Activated CD8-positive, alpha-beta memory T cell treated with anti-CD3 and anti-CD28 coated beads for 36 hours (primary cell): ENCODE results near the gene ANKRD40CL. TPM values are rescaled to one million over a fixed set of nuclear protein-coding genes. Genes with fewer than 3 reads are reported as not detected.
"Not testable (repeated sequence)": the region's sequence is repeated elsewhere in the genome, so short reads cannot be mapped to it uniquely, and the experiment has no call there.

Source experiments
- CTCF ChIA-PET: fragments of 350-600 bp; sonication (Branson Sonifier 250); formaldehyde crosslinking; loops from one replicate; lab custom pipeline; 2021; ENCODE audit warnings: antibody characterized with exemption; lab: Charles Lee
- POLR2A ChIA-PET: fragments of 350-600 bp; sonication (Branson Sonifier 250); formaldehyde crosslinking; loops from one replicate; lab custom pipeline; 2021; ENCODE audit warnings: antibody characterized with exemption; lab: Charles Lee
- total RNA-seq, 2 experiments: library from RNA; stranded (reverse); gene quantifications; one replicate each; pipeline ENCODE4 v1.2.3, GENCODE V29; 2021

ANKRD40CL gene
- total RNA-seq, 2 experiments from 2014 or later = not detected

GRCh38 chr17:50728881-50729765 is 38.2 kb downstream of the ANKRD40CL start:
- CTCF ChIA-PET = interaction anchor here (0.5 kb wide), 1 partner anchor 122 kb away, joined by 3 read pairs; no protein-coding TSS in a partner anchor
- POLR2A ChIA-PET = interaction anchor here (1.3 kb wide), 1 partner anchor 10 kb away, joined by 5 read pairs; the partner anchor contains the start of gene LUC7L3

DNA sequence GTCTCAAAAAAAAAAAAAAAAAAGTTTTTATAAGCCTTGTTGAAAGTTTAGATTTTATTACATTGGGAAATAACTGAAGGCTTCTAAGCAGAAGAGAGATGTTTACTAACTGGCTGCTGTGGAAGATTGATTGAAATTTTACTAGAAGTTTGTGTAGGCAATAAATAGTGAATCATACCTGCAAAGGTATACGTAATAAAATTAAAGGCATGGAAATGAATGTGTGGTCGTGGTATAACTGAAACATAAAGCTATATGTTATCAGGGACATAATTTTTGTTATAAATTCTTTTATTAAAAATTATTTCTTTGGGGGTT is 39.2 kb downstream of the ANKRD40CL start:
- ChIA-PET POLR2A (interaction anchor here (1.3 to 1.6 kb wide), 2 partner anchors 9 to 20 kb away, joined by 3 to 5 read pairs; partner anchors contain the start of gene LUC7L3), CTCF (interaction anchor here (0.5 to 0.7 kb wide), 3 partner anchors 14 to 123 kb away, joined by 3 read pairs; no protein-coding TSS in a partner anchor)

DNA sequence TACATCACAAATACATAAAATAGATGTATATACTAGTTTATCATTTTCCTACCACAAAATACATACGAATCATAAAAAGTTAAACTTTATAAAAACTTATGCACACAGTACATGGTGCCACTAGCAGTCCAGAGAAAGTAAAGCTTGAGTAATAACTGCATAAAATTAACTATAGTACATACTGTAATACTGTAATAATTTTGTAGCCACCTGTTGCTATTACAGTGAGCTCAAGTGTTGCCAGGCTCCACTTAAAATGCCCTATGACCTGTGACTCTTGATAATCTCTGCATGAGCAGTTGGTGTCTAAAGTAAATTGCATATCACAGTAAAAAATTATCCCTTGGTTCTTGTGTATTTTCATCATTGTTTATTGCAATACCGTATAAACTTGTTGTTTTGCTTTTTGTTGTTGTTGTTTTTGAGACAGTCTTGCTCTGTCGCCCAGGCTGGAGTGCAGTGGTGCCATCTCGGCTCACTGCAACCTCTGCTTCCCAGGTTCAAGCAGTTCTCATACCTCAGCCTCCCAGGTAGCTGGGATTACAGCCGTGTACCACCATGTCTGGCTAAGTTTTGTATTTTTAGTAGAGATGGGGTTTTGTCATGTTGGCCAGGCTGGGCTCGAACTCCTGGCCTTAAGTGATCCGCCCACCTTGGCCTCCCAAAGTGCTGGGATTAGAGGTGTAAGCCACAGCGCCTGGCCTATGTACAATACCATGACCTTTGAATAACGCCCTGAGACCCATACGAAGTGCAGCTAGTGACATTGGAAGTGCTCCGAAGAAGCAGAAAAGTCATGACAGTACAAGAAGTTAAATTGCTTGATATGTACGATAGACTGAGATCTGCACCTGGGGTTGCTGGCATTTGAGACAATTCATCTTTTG is 41.3 kb downstream of the ANKRD40CL start:
- ChIA-PET POLR2A (interaction anchor here (0.5 kb wide), 1 partner anchor 9 kb away, joined by 4 read pairs; no protein-coding TSS in a partner anchor), CTCF (no interaction called here)

DNA sequence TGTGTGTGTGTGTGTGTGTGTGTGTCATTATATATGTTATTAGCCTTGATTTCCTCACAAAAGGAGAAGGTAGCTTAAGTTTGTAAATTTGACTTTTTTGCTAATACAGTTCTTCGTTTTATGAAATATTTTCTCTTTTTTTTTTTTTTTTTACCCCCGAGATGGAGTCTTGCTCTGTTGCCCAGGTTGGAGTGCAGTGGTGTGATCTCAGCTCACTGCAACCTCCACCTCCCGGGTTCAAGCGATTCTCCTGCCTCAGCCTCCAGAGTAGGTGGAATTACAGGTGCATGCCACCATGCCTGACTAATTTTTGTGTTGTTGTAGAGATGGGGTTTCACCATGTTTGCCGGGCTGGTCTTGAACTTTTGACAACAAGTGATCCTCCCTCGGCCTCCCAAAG is 42.7 kb downstream of the ANKRD40CL start:
- POLR2A ChIA-PET = not testable (repeated sequence)
- CTCF ChIA-PET = interaction anchor here (1.3 kb wide), 1 partner anchor 328 kb away, joined by 3 read pairs; the partner anchor contains the start of gene LRRC59

DNA sequence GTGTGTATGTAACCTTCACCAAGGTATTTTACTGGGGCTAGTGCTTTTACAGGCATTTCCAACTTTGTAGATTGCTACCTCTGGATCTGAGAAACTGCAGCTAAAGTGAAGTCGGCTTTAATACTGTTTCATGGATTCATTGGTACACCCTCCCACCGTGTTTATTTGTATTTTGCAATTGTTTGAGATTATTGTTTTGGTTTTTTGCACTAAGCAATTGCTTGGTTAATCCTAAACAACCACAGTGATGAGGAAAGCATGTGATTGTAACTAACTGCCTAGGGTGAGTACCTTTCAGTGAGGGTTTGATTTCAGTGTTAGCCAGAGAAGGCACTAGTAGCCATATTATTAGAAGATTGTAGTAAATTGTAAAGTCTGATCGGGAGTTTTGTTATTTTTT is 44.6 kb downstream of the ANKRD40CL start:
- POLR2A ChIA-PET = no interaction called here
- CTCF ChIA-PET = no interaction called here

- ChIA-PET CTCF (no interaction called here), POLR2A (interaction anchor here (0.7 to 1.1 kb wide), 2 partner anchors 13 to 23 kb away, joined by 3 read pairs; no protein-coding TSS in a partner anchor)
Measured at GRCh38 chr17:50721194-50722010, 45.9 kb downstream of the ANKRD40CL start.

DNA sequence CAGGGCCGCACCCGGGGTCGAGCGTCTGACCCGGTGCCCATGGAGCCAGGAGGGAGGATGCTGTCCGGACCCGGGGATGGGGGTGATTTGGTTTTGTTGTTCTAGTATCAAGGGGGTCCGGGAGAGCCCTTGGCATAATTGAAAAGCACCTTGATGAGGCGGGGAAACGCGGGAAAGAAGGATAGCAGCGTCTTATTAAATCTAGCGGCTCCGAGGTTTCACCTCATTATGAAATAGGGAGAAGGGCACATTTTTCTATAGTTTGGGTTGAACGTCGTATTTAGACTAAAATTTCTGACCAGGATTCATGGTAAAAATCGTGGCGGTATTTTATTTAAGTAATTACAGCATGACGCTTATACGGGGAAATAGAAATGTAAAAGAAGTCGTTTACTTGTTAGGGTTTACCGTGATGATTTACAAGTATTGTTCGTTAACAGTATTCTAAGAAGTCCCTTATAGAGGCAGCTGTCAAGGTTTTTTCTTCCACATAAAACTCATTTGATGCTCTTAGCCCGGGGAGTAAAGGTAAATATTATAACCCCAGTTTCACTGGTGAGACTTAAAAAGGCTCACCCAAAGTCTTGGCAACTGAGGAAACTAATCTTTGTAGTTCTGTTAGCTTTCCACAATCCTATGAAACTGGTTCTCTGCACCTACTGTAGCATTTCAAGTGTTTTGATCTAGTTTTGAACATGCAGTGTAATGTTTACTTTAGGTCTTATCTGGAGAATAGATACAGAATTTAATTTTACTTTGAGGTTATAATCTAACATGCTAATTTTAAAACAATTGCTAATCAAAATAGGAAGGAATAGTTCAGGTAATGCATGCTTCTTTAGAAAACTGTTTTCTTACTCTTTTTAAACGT is 47.2 kb downstream of the ANKRD40CL start:
- POLR2A ChIA-PET = interaction anchor here (1.0 to 1.8 kb wide), 3 partner anchors 12 to 147 kb away, joined by 3 to 7 read pairs (median 7); partner anchors contain the start of genes ANKRD40 and TOB1
- CTCF ChIA-PET = interaction anchor here (0.6 to 1.0 kb wide), 2 partner anchors 11 to 21 kb away, joined by 3 to 4 read pairs; no protein-coding TSS in a partner anchor

DNA sequence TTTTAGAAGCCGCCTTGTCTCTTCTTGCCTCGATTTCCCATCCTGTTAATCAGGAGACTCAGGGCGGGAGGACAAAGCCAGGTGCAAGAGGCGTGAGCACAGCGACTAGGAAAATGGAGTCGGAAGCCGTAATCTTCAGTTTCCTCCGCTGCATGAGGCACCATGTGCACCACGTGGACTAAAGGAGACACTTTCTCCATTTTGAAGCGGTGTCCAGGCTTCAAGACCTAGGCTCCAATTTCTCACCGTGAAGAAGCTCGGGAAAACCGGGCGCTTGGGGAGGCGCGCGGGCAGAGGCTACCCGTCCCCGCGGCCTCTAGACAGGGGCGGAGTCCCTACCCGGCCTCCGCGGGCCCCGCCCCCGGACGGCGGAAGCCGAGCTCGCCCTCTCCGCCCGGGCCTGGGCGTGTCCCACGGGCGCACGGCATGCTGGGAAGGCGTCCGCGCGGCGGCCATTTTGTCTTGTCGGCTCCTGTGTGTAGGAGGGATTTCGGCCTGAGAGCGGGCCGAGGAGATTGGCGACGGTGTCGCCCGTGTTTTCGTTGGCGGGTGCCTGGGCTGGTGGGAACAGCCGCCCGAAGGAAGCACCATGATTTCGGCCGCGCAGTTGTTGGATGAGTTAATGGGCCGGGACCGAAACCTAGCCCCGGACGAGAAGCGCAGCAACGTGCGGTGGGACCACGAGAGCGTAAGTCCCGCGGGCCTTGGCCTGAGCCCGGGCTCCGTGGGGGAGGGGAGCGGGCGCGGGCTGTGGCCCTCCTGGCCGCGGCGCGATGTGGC is 48.0 kb downstream of the ANKRD40CL start, which contains the start of gene LUC7L3:
TSS of gene LUC7L3 (plus strand) at position 460 of the 780 bp plus-strand sequence. CDS start at position 590, 130 bp downstream.
- ChIA-PET POLR2A (interaction anchor here (0.5 to 1.8 kb wide), 7 partner anchors 9 to 320 kb away, joined by 3 to 7 read pairs (median 5); partner anchors contain the start of genes ANKRD40 and TOB1), CTCF (interaction anchor here (0.6 to 1.0 kb wide), 2 partner anchors 11 to 20 kb away, joined by 3 to 4 read pairs; no protein-coding TSS in a partner anchor)

- ChIA-PET POLR2A (no interaction called here), CTCF (no interaction called here)
Measured at GRCh38 chr17:50715471-50715870, 51.8 kb downstream of the ANKRD40CL start.

GRCh38 chr17:50712641-50713040 is 54.7 kb downstream of the ANKRD40CL start:
- ChIA-PET POLR2A (no interaction called here), CTCF (no interaction called here)

Other genes with a start within 250 kb of the ANKRD40CL start
- not detected for gene EPN3, start 234.8 kb downstream of the ANKRD40CL start, total RNA-seq
- gene SPATA20, start 220.3 kb downstream of the ANKRD40CL start, total RNA-seq = 10 to 100 TPM; 34.8 to 35.0 TPM
- gene CACNA1G, start 206.8 kb downstream of the ANKRD40CL start, total RNA-seq = under 1 TPM; 0.06 to 0.10 TPM
- not detected for gene ABCC3, start 132.6 kb downstream of the ANKRD40CL start, total RNA-seq
- gene ANKRD40, start 59.6 kb downstream of the ANKRD40CL start, total RNA-seq = 10 to 100 TPM; 47.8 to 50.3 TPM
- gene LUC7L3, start 47.9 kb downstream of the ANKRD40CL start, total RNA-seq = 100 to 1,000 TPM; 107 to 112 TPM
- gene WFIKKN2, start 68.1 kb upstream of the ANKRD40CL start, total RNA-seq = not detected
- 10 to 100 TPM; 29.0 to 30.7 TPM for gene TOB1, start 98.8 kb upstream of the ANKRD40CL start, total RNA-seq